Astrocyte (in vitro differentiated cells and primary cell): ENCODE results near the gene IDNK. TPM values are rescaled to one million over a fixed set of nuclear protein-coding genes. Genes with fewer than 3 reads are reported as not detected.
"Not testable (repeated sequence)": the region's sequence is repeated elsewhere in the genome, so short reads cannot be mapped to it uniquely, and the experiment has no call there.

ENCODE experiments used
- DNase-seq: peaks from one replicate; pipeline ENCODE4 v3.0.0-alpha.2; 2010; ENCODE audit warnings: low read depth
- FAIRE-seq: peaks from 2 replicates; lab custom pipeline; 2011; peaks lifted over from hg19 to GRCh38; lab: Jason Lieb, UNC
- H2AFZ ChIP-seq: 2 replicates; pipeline ENCODE4 v1.6.0; 2012; ENCODE audit warnings: low read depth, low read length, inconsistent platforms
- H3K27ac ChIP-seq: 2 replicates; pipeline ENCODE4 v1.5.1; 2011; ENCODE audit warnings: low read depth, low read length, inconsistent platforms
- H3K27me3 ChIP-seq: 2 replicates; pipeline ENCODE4 v1.6.0; 2011; ENCODE audit warnings: low read length, inconsistent platforms; ENCODE audit not compliant: insufficient read depth
- H3K36me3 ChIP-seq: 2 replicates; pipeline ENCODE4 v1.5.1; 2011; ENCODE audit warnings: low read length, inconsistent platforms; ENCODE audit not compliant: insufficient read depth
- H3K4me1 ChIP-seq: 2 replicates; pipeline ENCODE4 v1.5.1; 2011; ENCODE audit warnings: low read length, inconsistent platforms; ENCODE audit not compliant: insufficient read depth
- H3K4me2 ChIP-seq: 2 replicates; pipeline ENCODE4 v1.6.0; 2012; ENCODE audit warnings: low read length, inconsistent platforms
- H3K4me3 ChIP-seq: 2 replicates; pipeline ENCODE4 v1.5.1; 2011; ENCODE audit warnings: low read depth, mild to moderate bottlenecking, low read length, inconsistent platforms; ENCODE audit not compliant: insufficient read depth
- H3K79me2 ChIP-seq: 2 replicates; pipeline ENCODE4 v1.6.0; 2012; ENCODE audit warnings: mild to moderate bottlenecking, low read length, inconsistent platforms; ENCODE audit not compliant: insufficient read depth
- H3K9ac ChIP-seq: 2 replicates; pipeline ENCODE4 v1.6.0; 2012; ENCODE audit warnings: mild to moderate bottlenecking, low read length, inconsistent platforms
- H3K9me3 ChIP-seq: 2 replicates; pipeline ENCODE4 v1.5.1; 2012; ENCODE audit warnings: low read depth, mild to moderate bottlenecking, low read length, inconsistent platforms; ENCODE audit not compliant: insufficient read depth
- H4K20me1 ChIP-seq: 2 replicates; pipeline ENCODE4 v1.6.0; 2012; ENCODE audit warnings: low read length, inconsistent platforms; ENCODE audit not compliant: insufficient read depth
- H3K27ac Mint-ChIP-seq: one replicate; pipeline ENCODE4 v1.8.0; 2021; ENCODE audit warnings: mild to moderate bottlenecking, mixed read lengths; ENCODE audit not compliant: unreplicated experiment
- H3K27me3 Mint-ChIP-seq: one replicate; pipeline ENCODE4 v1.8.0; 2021; ENCODE audit warnings: low read depth, mixed read lengths; ENCODE audit not compliant: unreplicated experiment
- H3K36me3 Mint-ChIP-seq: one replicate; pipeline ENCODE4 v1.8.0; 2021; ENCODE audit warnings: low read depth, mixed read lengths; ENCODE audit not compliant: unreplicated experiment
- H3K4me1 Mint-ChIP-seq: one replicate; pipeline ENCODE4 v1.8.0; 2021; ENCODE audit warnings: low read depth, mixed read lengths; ENCODE audit not compliant: unreplicated experiment
- H3K4me3 Mint-ChIP-seq: one replicate; pipeline ENCODE4 v1.8.0; 2021; ENCODE audit warnings: mild to moderate bottlenecking, moderate library complexity, mixed read lengths; ENCODE audit not compliant: unreplicated experiment
- H3K9me3 Mint-ChIP-seq: one replicate; pipeline ENCODE4 v1.8.0; 2021; ENCODE audit warnings: mild to moderate bottlenecking, mixed read lengths; ENCODE audit not compliant: unreplicated experiment
- CTCF ChIP-seq: IDR thresholded peaks from 2 replicates; pipeline ENCODE4 v1.5.1; 2011; ENCODE audit warnings: low read depth, mild to moderate bottlenecking, inconsistent platforms, low read length, moderate library complexity; ENCODE audit not compliant: insufficient read depth
- EZH2 ChIP-seq: IDR thresholded peaks from 2 replicates; pipeline ENCODE4 v1.6.1; 2012; ENCODE audit warnings: mild to moderate bottlenecking, low read length, inconsistent platforms; ENCODE audit not compliant: insufficient read depth
- total RNA-seq: library from RNA; stranded (reverse); gene quantifications from 2 replicates; pipeline ENCODE4 v1.2.1, GENCODE V29; 2021

Gene IDNK
- total RNA-seq, 1 donor from 2014 or later, result 1.8 TPM

GRCh38 chr9:83601463-83601862 is 21.5 kb upstream of the IDNK start:
- Histone ChIP-seq H3K36me3 (no peaks in the 10 kb centered on the region), H3K4me3 (no peak overlapping the region), H4K20me1 (no peaks in the 10 kb centered on the region), H2AFZ (no peak overlapping the region), H3K9me3 (no peaks in the 10 kb centered on the region), H3K27me3 (no peaks in the 10 kb centered on the region), H3K4me2 (no peak overlapping the region), H3K4me1 (no peaks in the 10 kb centered on the region), H3K27ac (no peak overlapping the region), H3K79me2 (no peaks in the 10 kb centered on the region), H3K9ac (no peak overlapping the region)
- H3K36me3 Mint-ChIP-seq, result peaks cover 6% of the 10 kb centered on the region
- no peaks in the 10 kb centered on the region for H3K4me1 Mint-ChIP-seq
- FAIRE-seq (no peak), DNase-seq (no peak)
- no peak overlapping the region for H3K27ac Mint-ChIP-seq
- no peak for TF ChIP-seq CTCF
- TF ChIP-seq EZH2, result no peak
- no peak overlapping the region for H3K4me3 Mint-ChIP-seq
- peaks cover 20% of the 10 kb centered on the region for H3K27me3 Mint-ChIP-seq
- peaks cover 2% of the 10 kb centered on the region for H3K9me3 Mint-ChIP-seq

DNA sequence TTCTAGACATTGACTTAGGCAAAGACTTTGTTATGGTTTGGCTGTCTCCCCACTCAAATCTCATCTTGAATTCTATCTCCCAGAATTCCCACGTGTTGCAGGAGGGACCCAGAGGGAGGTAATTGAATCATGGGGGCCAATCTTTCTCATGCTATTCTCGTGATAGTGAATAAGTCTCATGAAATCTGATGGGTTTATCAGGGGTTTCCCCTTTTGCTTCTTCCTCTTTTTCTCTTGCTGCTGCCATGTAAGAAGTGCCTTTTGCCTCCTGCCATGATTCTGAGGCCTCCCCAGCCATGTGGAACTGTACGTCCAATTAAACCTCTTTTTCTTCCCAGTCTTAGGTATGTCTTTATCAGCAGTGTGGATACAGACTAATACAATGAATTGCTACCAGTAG is 15.3 kb upstream of the IDNK start:
- not testable (repeated sequence) for H3K4me1 ChIP-seq, H3K27me3 Mint-ChIP-seq, H3K36me3 Mint-ChIP-seq, H3K9me3 ChIP-seq, H3K4me2 ChIP-seq, FAIRE-seq, H3K27me3 ChIP-seq, H2AFZ ChIP-seq, H3K36me3 ChIP-seq, H4K20me1 ChIP-seq, H3K27ac Mint-ChIP-seq, H3K9me3 Mint-ChIP-seq, H3K79me2 ChIP-seq, H3K4me3 Mint-ChIP-seq, H3K4me3 ChIP-seq, H3K9ac ChIP-seq, DNase-seq, H3K4me1 Mint-ChIP-seq, H3K27ac ChIP-seq

- H3K4me2 ChIP-seq, H3K4me3 Mint-ChIP-seq, H3K79me2 ChIP-seq, H3K4me1 Mint-ChIP-seq, DNase-seq, H3K27me3 Mint-ChIP-seq, H2AFZ ChIP-seq, H3K9ac ChIP-seq, FAIRE-seq, H4K20me1 ChIP-seq, H3K27ac ChIP-seq, H3K27me3 ChIP-seq, H3K4me3 ChIP-seq, H3K9me3 ChIP-seq, H3K36me3 Mint-ChIP-seq, H3K36me3 ChIP-seq, H3K4me1 ChIP-seq, H3K27ac Mint-ChIP-seq, H3K9me3 Mint-ChIP-seq: not testable (repeated sequence)
Measured at GRCh38 chr9:83613298-83613697, 9.6 kb upstream of the IDNK start.

GRCh38 chr9:83617299-83617698 is 5.6 kb upstream of the IDNK start:
- Histone ChIP-seq H3K4me3 (no peak overlapping the region), H3K4me2 (no peak overlapping the region), H4K20me1 (no peaks in the 10 kb centered on the region), H3K9me3 (no peaks in the 10 kb centered on the region), H3K27ac (no peak overlapping the region), H3K4me1 (no peaks in the 10 kb centered on the region), H3K27me3 (no peaks in the 10 kb centered on the region), H3K79me2 (no peaks in the 10 kb centered on the region), H3K36me3 (no peaks in the 10 kb centered on the region), H3K9ac (no peak overlapping the region), H2AFZ (no peak overlapping the region)
- Mint-ChIP-seq H3K27me3 (peaks cover 10% of the 10 kb centered on the region), H3K4me1 (no peaks in the 10 kb centered on the region), H3K36me3 (no peaks in the 10 kb centered on the region), H3K27ac (no peak overlapping the region), H3K9me3 (no peaks in the 10 kb centered on the region), H3K4me3 (no peak overlapping the region)
- DNase-seq (no peak), FAIRE-seq (no peak)
- TF ChIP-seq EZH2 (no peak), CTCF (no peak)
